ENCODE data around the gene FTSJ1. TPM values are rescaled to one million over a fixed set of nuclear protein-coding genes. Genes with fewer than 3 reads are reported as not detected.

The FTSJ1 gene
- total and polyA plus RNA-seq, 2 donors (not counting 1 experiment from before 2014, with no cell fraction given): 36.6 to 55.8 TPM

GRCh38 chrX:48467281-48467761 lies 8.7 kb upstream of the FTSJ1 start:
- Mint-ChIP-seq H3K4me3 (peak overlapping the region; percentile 16), H3K27ac (no peak overlapping the region), H3K4me1 (peaks cover 16% of the 10 kb centered on the region), H3K27me3 (no peaks in the 10 kb centered on the region), H3K9me3 (ENCODE audit: insufficient read depth) (no peaks in the 10 kb centered on the region)
- Histone ChIP-seq H3K36me3 (replicated peaks in 1 of 2; ENCODE audit: control extremely low read depth in 1 of 2, control insufficient read depth in 1 of 2, extremely low read depth in 1 of 2, insufficient read depth in 2 of 2, low read length in 1 of 2) (no peaks in the 10 kb centered on the region), H3K4me1 (ENCODE audit: control insufficient read depth in 2 of 2, insufficient read depth in 2 of 2, low read length in 2 of 2) (peaks cover 3 to 11% of the 10 kb centered on the region in 2 donors), H3K4me3 (ENCODE audit: control extremely low read depth in 1 of 5, extremely low read depth in 1 of 5, insufficient read depth in 1 of 5, low read depth in 2 of 5, low read length in 4 of 5) (no peak overlapping the region), H4K20me1 (ENCODE audit: control insufficient read depth, insufficient read depth, low read length, poor library complexity, severe bottlenecking) (no peaks in the 10 kb centered on the region), H3K27me3 (replicated peaks in 1 of 4; ENCODE audit: control extremely low read depth in 1 of 4, control insufficient read depth in 3 of 4, insufficient read depth in 4 of 4, low read length in 3 of 4) (no peaks in the 10 kb centered on the region), H3K9me3 (ENCODE audit: control extremely low read depth in 1 of 3, control insufficient read depth in 2 of 3, insufficient read depth in 1 of 3, low read length in 2 of 3) (no peaks in the 10 kb centered on the region), H2AFZ (ENCODE audit: insufficient read depth, low read depth, low read length, poor library complexity, severe bottlenecking) (no peak overlapping the region), H3K79me2 (ENCODE audit: control insufficient read depth, insufficient read depth, low read length) (peaks cover 7% of the 10 kb centered on the region), H3K4me2 (replicated peaks; ENCODE audit: low read depth, low read length, poor library complexity, severe bottlenecking) (peak overlapping the region; percentile 85), H3K9ac (ENCODE audit: low read length) (no peak overlapping the region), H3K27ac (ENCODE audit: low read length in 2 of 2) (no peak overlapping the region)
- POLR2A ChIA-PET: interaction anchor here (0.5 kb wide), 1 partner anchor 805 kb away, joined by 3 read pairs; no protein-coding TSS in a partner anchor
- intact Hi-C loops (cut with micrococcal nuclease): loop anchor here (5.0 kb wide), 1 partner anchor 40 kb away; the partner anchor contains the start of gene PORCN
- CTCF ChIA-PET: no interaction called here
- DNase-seq (no peak), ATAC-seq (ENCODE audit: low read depth) (no peak)
- TF ChIP-seq CTCF (IDR thresholded peaks at IDR 0.05): no peak
- no peak for TF ChIP-seq EZH2 (IDR thresholded peaks at IDR 0.05; ENCODE audit: borderline replicate concordance, insufficient read depth, low read depth, low read length, poor library complexity, severe bottlenecking)
- WGBS (ENCODE audit: insufficient coverage): 98% methylated on average over 6 of the region's 10 CpGs

GRCh38 chrX:48468247-48468671 lies 7.7 kb upstream of the FTSJ1 start:
- ATAC-seq (ENCODE audit: low read depth): peak; percentile 39
- Histone ChIP-seq H3K4me2 (replicated peaks; ENCODE audit: low read depth, low read length, poor library complexity, severe bottlenecking) (peak overlapping the region; percentile 85), H3K4me3 (ENCODE audit: control extremely low read depth in 1 of 5, extremely low read depth in 1 of 5, insufficient read depth in 1 of 5, low read depth in 2 of 5, low read length in 4 of 5) (peak overlapping the region; percentile 38 to 74 (median 64)), H3K9ac (ENCODE audit: low read length) (peak overlapping the region; percentile 74), H3K4me1 (ENCODE audit: control insufficient read depth in 2 of 2, insufficient read depth in 2 of 2, low read length in 2 of 2) (peaks cover 3 to 11% of the 10 kb centered on the region in 2 donors), H3K36me3 (replicated peaks in 1 of 2; ENCODE audit: control extremely low read depth in 1 of 2, control insufficient read depth in 1 of 2, extremely low read depth in 1 of 2, insufficient read depth in 2 of 2, low read length in 1 of 2) (no peaks in the 10 kb centered on the region), H4K20me1 (ENCODE audit: control insufficient read depth, insufficient read depth, low read length, poor library complexity, severe bottlenecking) (no peaks in the 10 kb centered on the region), H3K79me2 (ENCODE audit: control insufficient read depth, insufficient read depth, low read length) (peaks cover 7% of the 10 kb centered on the region), H3K9me3 (ENCODE audit: control extremely low read depth in 1 of 3, control insufficient read depth in 2 of 3, insufficient read depth in 1 of 3, low read length in 2 of 3) (no peaks in the 10 kb centered on the region), H3K27me3 (replicated peaks in 1 of 4; ENCODE audit: control extremely low read depth in 1 of 4, control insufficient read depth in 3 of 4, insufficient read depth in 4 of 4, low read length in 3 of 4) (no peaks in the 10 kb centered on the region), H3K27ac (ENCODE audit: low read length in 2 of 2) (no peak overlapping the region), H2AFZ (ENCODE audit: insufficient read depth, low read depth, low read length, poor library complexity, severe bottlenecking) (peak overlapping the region; percentile 92)
- peak overlapping the region; percentile 87 for H3K4me3 Mint-ChIP-seq
- ChIA-PET CTCF (interaction anchor here (1.4 kb wide), 1 partner anchor 636 kb away, joined by 6 read pairs; no protein-coding TSS in a partner anchor), POLR2A (interaction anchor here (0.5 kb wide), 1 partner anchor 806 kb away, joined by 3 read pairs; no protein-coding TSS in a partner anchor)
- peaks cover 16% of the 10 kb centered on the region for H3K4me1 Mint-ChIP-seq
- WGBS (ENCODE audit: insufficient coverage): 0% methylated on average over 5 of the region's 18 CpGs
- peak; percentile 20 for DNase-seq
- no peaks in the 10 kb centered on the region for H3K27me3 Mint-ChIP-seq
- H3K9me3 Mint-ChIP-seq (ENCODE audit: insufficient read depth): no peaks in the 10 kb centered on the region
- TF ChIP-seq CTCF (IDR thresholded peaks at IDR 0.05): no peak
- TF ChIP-seq EZH2 (IDR thresholded peaks at IDR 0.05; ENCODE audit: borderline replicate concordance, insufficient read depth, low read depth, low read length, poor library complexity, severe bottlenecking): no peak
- peak overlapping the region; percentile 60 for H3K27ac Mint-ChIP-seq
- intact Hi-C loops (cut with micrococcal nuclease): loop anchor here (5.0 kb wide), 1 partner anchor 39 kb away; the partner anchor contains the start of gene PORCN

Data from B cell (primary cell).